ENCODE results near the gene MYLK.
A peak's percentile ranks its signal among the peaks of the same experiment; 100 is the strongest.

- TF ChIP-seq, protein P1, sequence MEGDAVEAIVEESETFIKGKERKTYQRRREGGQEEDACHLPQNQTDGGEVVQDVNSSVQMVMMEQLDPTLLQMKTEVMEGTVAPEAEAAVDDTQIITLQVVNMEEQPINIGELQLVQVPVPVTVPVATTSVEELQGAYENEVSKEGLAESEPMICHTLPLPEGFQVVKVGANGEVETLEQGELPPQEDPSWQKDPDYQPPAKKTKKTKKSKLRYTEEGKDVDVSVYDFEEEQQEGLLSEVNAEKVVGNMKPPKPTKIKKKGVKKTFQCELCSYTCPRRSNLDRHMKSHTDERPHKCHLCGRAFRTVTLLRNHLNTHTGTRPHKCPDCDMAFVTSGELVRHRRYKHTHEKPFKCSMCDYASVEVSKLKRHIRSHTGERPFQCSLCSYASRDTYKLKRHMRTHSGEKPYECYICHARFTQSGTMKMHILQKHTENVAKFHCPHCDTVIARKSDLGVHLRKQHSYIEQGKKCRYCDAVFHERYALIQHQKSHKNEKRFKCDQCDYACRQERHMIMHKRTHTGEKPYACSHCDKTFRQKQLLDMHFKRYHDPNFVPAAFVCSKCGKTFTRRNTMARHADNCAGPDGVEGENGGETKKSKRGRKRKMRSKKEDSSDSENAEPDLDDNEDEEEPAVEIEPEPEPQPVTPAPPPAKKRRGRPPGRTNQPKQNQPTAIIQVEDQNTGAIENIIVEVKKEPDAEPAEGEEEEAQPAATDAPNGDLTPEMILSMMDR (IDR thresholded peaks at IDR 0.05; ENCODE audit: low read depth, low read length, missing input control) = no peak
- TF ChIP-seq MAX (IDR thresholded peaks at IDR 0.05) (peak; percentile 29), RXRA (IDR thresholded peaks at IDR 0.05) (peak; percentile 53 to 62), JUND (IDR thresholded peaks at IDR 0.05) (no peak), GABPA (IDR thresholded peaks at IDR 0.05 in 1 of 2, conservative IDR thresholded peaks at IDR 0.05 in 1 of 2) (no peak), TAF1 (conservative IDR thresholded peaks at IDR 0.05) (peak; percentile 64), HNF4G (IDR thresholded peaks at IDR 0.05) (peak; percentile 69), NR2F2 (IDR thresholded peaks at IDR 0.05) (peak; percentile 51), RAD21 (IDR thresholded peaks at IDR 0.05) (peak; percentile 7 to 58), SP1 (IDR thresholded peaks at IDR 0.05) (peak; percentile 66), ATF3 (IDR thresholded peaks at IDR 0.05) (no peak)
Observed at GRCh38 chr3:123799544-123800361, 84.4 kb downstream of the MYLK start.

Data from liver (tissue), 3 donors.